Bladder microvascular endothelial cell (primary cell): ENCODE measurements around the gene GNMT. TPM values are rescaled to one million over a fixed set of nuclear protein-coding genes. Genes with fewer than 3 reads are reported as not detected.

Source experiments
- total RNA-seq: library from RNA; depleted of rRNA; stranded (reverse); fragments of >200 nt; gene quantifications from 2 replicates; pipeline ENCODE4 v1.2.3, GENCODE V29; 2014

Gene GNMT
- total RNA-seq, result under 0.01 TPM in 1 of 2 replicates, not detected in the other

GRCh38 chr6:42960243-42961019 lies at the start of gene GNMT:
TSS of gene GNMT (plus strand) at chr6:42960754. CDS start at chr6:42960768, 14 bp downstream.

GRCh38 chr6:42915732-42916131 lies 44.8 kb upstream of the GNMT start, which contains the start of gene PTCRA:
TSS of gene PTCRA (plus strand) at chr6:42916053. CDS start at chr6:42916070, 17 bp downstream.

GRCh38 chr6:42928986-42929820 lies 31.4 kb upstream of the GNMT start, which contains the start of gene CNPY3:
TSS of gene CNPY3 (plus strand) at chr6:42929480. CDS start at chr6:42929571, 91 bp downstream.

GRCh38 chr6:42978839-42979522 lies 18.4 kb downstream of the GNMT start, which contains the start of gene PEX6:
TSS of gene PEX6 (minus strand) at chr6:42979181. CDS start at chr6:42979150, 31 bp downstream.

GRCh38 chr6:42984001-42984923 lies 23.7 kb downstream of the GNMT start, which contains the start of gene PPP2R5D:
TSS of gene PPP2R5D (plus strand) at chr6:42984570. CDS start at chr6:42984678, 108 bp downstream.

Other genes with a start within 250 kb of the GNMT start
- 0.49 and 1.1 TPM in 2 replicates for gene PRPH2, start 238.2 kb upstream of the GNMT start, total RNA-seq
- 32.5 and 35.1 TPM in 2 replicates for gene TBCC, start 214.7 kb upstream of the GNMT start, total RNA-seq
- gene BICRAL, start 178.7 kb upstream of the GNMT start, total RNA-seq, result 2.4 and 6.3 TPM in 2 replicates
- 74.3 and 105 TPM in 2 replicates for gene RPL7L1, start 81.1 kb upstream of the GNMT start, total RNA-seq
- not detected in 2 replicates for gene PTCRA, start 44.7 kb upstream of the GNMT start, total RNA-seq
- 26.6 and 41.3 TPM in 2 replicates for gene CNPY3, start 31.3 kb upstream of the GNMT start, total RNA-seq
- 18.1 and 25.6 TPM in 2 replicates for gene PEX6, start 18.4 kb downstream of the GNMT start, total RNA-seq
- gene PPP2R5D, start 23.8 kb downstream of the GNMT start, total RNA-seq, result 29.1 and 32.3 TPM in 2 replicates
- gene MEA1, start 53.2 kb downstream of the GNMT start, total RNA-seq, result 38.9 and 39.6 TPM in 2 replicates
- gene KLHDC3, start 53.5 kb downstream of the GNMT start, total RNA-seq, result 98.5 and 107 TPM in 2 replicates
- gene RRP36, start 60.9 kb downstream of the GNMT start, total RNA-seq, result 59.3 and 85.0 TPM in 2 replicates
- gene CUL7, start 93.1 kb downstream of the GNMT start, total RNA-seq, result 20.9 and 41.9 TPM in 2 replicates
- 12.0 and 17.6 TPM in 2 replicates for gene MRPL2, start 98.7 kb downstream of the GNMT start, total RNA-seq
- 14.2 and 20.8 TPM in 2 replicates for gene KLC4, start 98.9 kb downstream of the GNMT start, total RNA-seq
- gene PTK7, start 115.6 kb downstream of the GNMT start, total RNA-seq, result 2.8 and 30.5 TPM in 2 replicates
- 10.2 and 16.6 TPM in 2 replicates for gene SRF, start 210.5 kb downstream of the GNMT start, total RNA-seq
- 20.1 and 40.0 TPM in 2 replicates for gene CUL9, start 221.4 kb downstream of the GNMT start, total RNA-seq